ENCODE measurements around the gene SBK1. TPM values are rescaled to one million over a fixed set of nuclear protein-coding genes. Genes with fewer than 3 reads are reported as not detected.

SBK1 gene
- total and polyA plus RNA-seq, 2 donors (not counting 1 experiment from before 2014, with no cell fraction given): under 0.01 TPM; not detected in 1

DNA sequence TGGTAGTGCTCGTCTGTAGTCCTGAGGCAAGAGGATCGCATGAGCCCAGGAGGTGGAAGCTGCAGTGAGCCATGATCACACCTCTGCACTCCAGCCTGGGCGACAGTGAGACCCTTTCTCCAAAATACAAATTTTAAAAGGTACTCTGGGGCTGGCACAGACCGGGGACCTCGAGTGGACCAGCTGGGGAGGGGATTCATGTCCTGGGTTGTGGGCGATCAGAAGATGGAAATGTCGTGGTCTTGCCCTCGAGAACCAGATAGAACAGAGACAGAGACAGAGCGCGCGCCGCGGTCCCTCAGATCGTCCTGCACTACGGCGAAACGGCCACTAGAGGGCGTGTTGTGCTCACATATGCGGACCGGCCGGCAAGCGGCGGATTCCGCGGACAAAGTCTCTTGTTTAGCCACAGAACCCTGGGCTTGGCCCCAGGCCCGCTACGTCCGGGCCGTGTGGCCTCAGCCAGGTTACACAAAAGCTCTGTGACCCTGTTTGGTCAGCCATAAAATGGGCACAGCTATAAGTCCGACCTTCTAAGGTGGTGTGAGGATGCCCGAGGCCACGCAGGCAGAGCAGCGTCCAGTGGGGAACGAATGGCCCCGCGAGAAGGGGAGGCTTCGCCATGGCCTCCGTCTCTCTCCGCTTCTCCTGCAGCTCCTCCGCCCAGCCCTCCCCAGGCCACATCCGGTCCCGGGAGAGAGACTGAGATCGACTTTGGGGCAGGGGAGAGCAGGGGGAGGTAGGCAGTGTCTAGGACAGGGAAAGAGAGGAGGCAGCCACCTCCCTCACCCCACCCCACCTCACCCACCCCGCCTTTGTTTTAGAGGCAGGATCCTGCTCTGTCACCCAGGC, 14.6 kb upstream of the SBK1 start:
- no peak for TF ChIP-seq EZH2 (IDR thresholded peaks at IDR 0.05; ENCODE audit: low read length, missing control alignments)
- TF ChIP-seq, protein P1, sequence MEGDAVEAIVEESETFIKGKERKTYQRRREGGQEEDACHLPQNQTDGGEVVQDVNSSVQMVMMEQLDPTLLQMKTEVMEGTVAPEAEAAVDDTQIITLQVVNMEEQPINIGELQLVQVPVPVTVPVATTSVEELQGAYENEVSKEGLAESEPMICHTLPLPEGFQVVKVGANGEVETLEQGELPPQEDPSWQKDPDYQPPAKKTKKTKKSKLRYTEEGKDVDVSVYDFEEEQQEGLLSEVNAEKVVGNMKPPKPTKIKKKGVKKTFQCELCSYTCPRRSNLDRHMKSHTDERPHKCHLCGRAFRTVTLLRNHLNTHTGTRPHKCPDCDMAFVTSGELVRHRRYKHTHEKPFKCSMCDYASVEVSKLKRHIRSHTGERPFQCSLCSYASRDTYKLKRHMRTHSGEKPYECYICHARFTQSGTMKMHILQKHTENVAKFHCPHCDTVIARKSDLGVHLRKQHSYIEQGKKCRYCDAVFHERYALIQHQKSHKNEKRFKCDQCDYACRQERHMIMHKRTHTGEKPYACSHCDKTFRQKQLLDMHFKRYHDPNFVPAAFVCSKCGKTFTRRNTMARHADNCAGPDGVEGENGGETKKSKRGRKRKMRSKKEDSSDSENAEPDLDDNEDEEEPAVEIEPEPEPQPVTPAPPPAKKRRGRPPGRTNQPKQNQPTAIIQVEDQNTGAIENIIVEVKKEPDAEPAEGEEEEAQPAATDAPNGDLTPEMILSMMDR (conservative IDR thresholded peaks at IDR 0.05 in 1 of 2, IDR thresholded peaks at IDR 0.05 in 1 of 2; ENCODE audit: low read depth in 1 of 2, low read length in 2 of 2): peak; percentile 89 to 92
- H3K79me2 ChIP-seq (ENCODE audit: control insufficient read depth, insufficient read depth, low read length): no peaks in the 10 kb centered on the region
- peaks cover 2% of the 10 kb centered on the region for H3K27me3 ChIP-seq (ENCODE audit: control insufficient read depth, insufficient read depth, low read length)
- peak overlapping the region; percentile 93 for H3K4me2 ChIP-seq (ENCODE audit: extremely low read depth, insufficient read depth, low read length)
- H4K20me1 ChIP-seq (ENCODE audit: control insufficient read depth, extremely low read depth, insufficient read depth, low read length): no peaks in the 10 kb centered on the region
- H3K4me3 ChIP-seq (replicated peaks in 1 of 4; ENCODE audit: control extremely low read depth in 1 of 4, insufficient read depth in 1 of 4, low read depth in 3 of 4, low read length in 4 of 4): peak overlapping the region; percentile 48 to 67 (median 55)
- no peak overlapping the region for H3K27ac ChIP-seq (ENCODE audit: insufficient read depth, low read length)
- peak overlapping the region; percentile 89 for H2AFZ ChIP-seq (ENCODE audit: low read length)
- no peaks in the 10 kb centered on the region for H3K36me3 ChIP-seq (ENCODE audit: control insufficient read depth, insufficient read depth, low read length)
- H3K4me1 ChIP-seq (ENCODE audit: control insufficient read depth, extremely low read depth, insufficient read depth, low read length): no peaks in the 10 kb centered on the region
- DNase-seq (ENCODE audit: low read depth in 2 of 2): peak; percentile 62 to 75
- no peaks in the 10 kb centered on the region for H3K9me3 ChIP-seq (ENCODE audit: control insufficient read depth, insufficient read depth, low read depth, low read length)
- H3K9ac ChIP-seq (ENCODE audit: insufficient read depth, low read length): no peak overlapping the region

DNA sequence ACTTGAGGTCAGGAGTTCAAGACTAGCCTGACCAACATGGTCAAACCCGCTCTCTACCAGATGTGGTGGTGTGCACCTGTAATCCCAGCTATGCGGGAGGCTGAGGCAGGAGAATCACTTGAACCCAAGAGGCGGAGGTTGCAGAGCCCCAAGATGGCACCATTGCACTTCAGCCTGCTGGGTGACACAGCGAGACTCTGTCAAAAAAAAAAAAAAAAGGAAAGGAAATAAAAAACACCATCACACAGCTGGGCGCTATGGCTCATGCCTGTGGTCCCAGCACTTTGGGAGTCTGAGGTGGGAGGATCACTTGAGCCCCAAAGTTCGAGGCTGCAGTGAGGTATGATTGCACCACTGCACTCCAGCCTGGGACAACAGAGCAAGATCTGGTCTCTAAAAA, 13.3 kb upstream of the SBK1 start:
- Histone ChIP-seq H3K36me3 (ENCODE audit: control insufficient read depth, insufficient read depth, low read length) (no peaks in the 10 kb centered on the region), H3K79me2 (ENCODE audit: control insufficient read depth, insufficient read depth, low read length) (no peaks in the 10 kb centered on the region), H3K4me3 (replicated peaks in 1 of 4; ENCODE audit: control extremely low read depth in 1 of 4, insufficient read depth in 1 of 4, low read depth in 3 of 4, low read length in 4 of 4) (no peak overlapping the region), H2AFZ (ENCODE audit: low read length) (no peak overlapping the region), H3K27me3 (ENCODE audit: control insufficient read depth, insufficient read depth, low read length) (no peaks in the 10 kb centered on the region), H3K9ac (ENCODE audit: insufficient read depth, low read length) (no peak overlapping the region), H3K27ac (ENCODE audit: insufficient read depth, low read length) (no peak overlapping the region), H3K4me1 (ENCODE audit: control insufficient read depth, extremely low read depth, insufficient read depth, low read length) (no peaks in the 10 kb centered on the region), H4K20me1 (ENCODE audit: control insufficient read depth, extremely low read depth, insufficient read depth, low read length) (no peaks in the 10 kb centered on the region), H3K9me3 (ENCODE audit: control insufficient read depth, insufficient read depth, low read depth, low read length) (no peaks in the 10 kb centered on the region), H3K4me2 (ENCODE audit: extremely low read depth, insufficient read depth, low read length) (no peak overlapping the region)
- no peak for DNase-seq (ENCODE audit: low read depth in 2 of 2)
- TF ChIP-seq, protein P1 (conservative IDR thresholded peaks at IDR 0.05 in 1 of 2, IDR thresholded peaks at IDR 0.05 in 1 of 2; ENCODE audit: low read depth in 1 of 2, low read length in 2 of 2): no peak
- no peak for TF ChIP-seq EZH2 (IDR thresholded peaks at IDR 0.05; ENCODE audit: low read length, missing control alignments)

DNA sequence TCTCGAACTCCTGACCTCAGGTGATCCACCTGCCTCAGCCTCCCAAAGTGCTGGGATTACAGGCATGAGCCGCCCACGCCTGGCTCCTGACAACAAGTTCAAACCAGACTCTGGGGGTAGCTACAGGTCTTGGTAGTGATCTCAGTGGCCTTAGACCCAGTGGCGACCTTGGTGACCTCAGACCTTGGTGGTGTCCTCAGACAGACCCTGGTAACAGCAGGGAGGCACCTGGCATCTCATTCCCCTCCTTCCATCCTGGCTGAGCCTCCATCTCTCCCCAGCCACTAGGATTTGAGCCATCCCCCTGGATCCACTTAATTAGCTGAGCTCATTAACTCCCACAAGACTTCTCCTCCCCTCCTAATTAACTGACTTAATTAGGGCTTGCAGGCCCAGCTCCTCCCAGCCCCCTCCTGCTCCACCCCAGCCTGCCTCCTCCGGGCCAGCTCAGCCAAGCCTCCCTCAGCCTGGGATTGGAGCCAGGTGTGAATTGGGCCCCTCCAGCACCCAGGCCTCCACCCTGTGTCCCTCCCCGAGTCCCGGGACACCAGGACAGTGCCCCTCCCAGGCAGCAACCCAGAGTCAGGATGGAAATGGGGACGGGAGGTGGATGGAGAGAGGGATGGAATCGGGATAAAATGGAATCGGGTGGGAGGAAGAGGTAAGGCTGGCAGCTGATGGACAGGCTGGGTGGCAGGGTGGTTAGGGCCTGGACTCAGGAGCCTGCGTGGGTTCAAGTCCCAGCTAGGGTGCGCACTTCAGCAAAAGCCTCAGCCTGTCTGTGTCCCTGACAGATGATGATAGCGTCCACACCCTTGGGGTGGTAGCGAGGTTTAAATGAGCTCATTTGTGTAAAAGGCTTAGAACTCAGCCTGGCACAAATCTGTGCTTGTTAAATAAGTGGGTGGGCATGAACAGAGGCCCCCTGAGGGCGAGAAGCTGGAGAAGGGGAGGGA, 11.2 kb upstream of the SBK1 start:
- H3K27ac ChIP-seq (ENCODE audit: insufficient read depth, low read length): no peak overlapping the region
- DNase-seq (ENCODE audit: low read depth in 2 of 2): no peak
- H3K79me2 ChIP-seq (ENCODE audit: control insufficient read depth, insufficient read depth, low read length): no peaks in the 10 kb centered on the region
- no peak for TF ChIP-seq EZH2 (IDR thresholded peaks at IDR 0.05; ENCODE audit: low read length, missing control alignments)
- TF ChIP-seq, protein P1 (conservative IDR thresholded peaks at IDR 0.05 in 1 of 2, IDR thresholded peaks at IDR 0.05 in 1 of 2; ENCODE audit: low read depth in 1 of 2, low read length in 2 of 2): no peak
- H3K9ac ChIP-seq (ENCODE audit: insufficient read depth, low read length): no peak overlapping the region
- H3K36me3 ChIP-seq (ENCODE audit: control insufficient read depth, insufficient read depth, low read length): no peaks in the 10 kb centered on the region
- no peaks in the 10 kb centered on the region for H3K27me3 ChIP-seq (ENCODE audit: control insufficient read depth, insufficient read depth, low read length)
- no peaks in the 10 kb centered on the region for H4K20me1 ChIP-seq (ENCODE audit: control insufficient read depth, extremely low read depth, insufficient read depth, low read length)
- H3K4me1 ChIP-seq (ENCODE audit: control insufficient read depth, extremely low read depth, insufficient read depth, low read length): no peaks in the 10 kb centered on the region
- no peaks in the 10 kb centered on the region for H3K9me3 ChIP-seq (ENCODE audit: control insufficient read depth, insufficient read depth, low read depth, low read length)
- H2AFZ ChIP-seq (ENCODE audit: low read length): no peak overlapping the region
- no peak overlapping the region for H3K4me3 ChIP-seq (replicated peaks in 1 of 4; ENCODE audit: control extremely low read depth in 1 of 4, insufficient read depth in 1 of 4, low read depth in 3 of 4, low read length in 4 of 4)
- H3K4me2 ChIP-seq (ENCODE audit: extremely low read depth, insufficient read depth, low read length): no peak overlapping the region

Measured in fibroblast of lung (primary cell).